ENCODE results near the gene PPME1. TPM values are rescaled to one million over a fixed set of nuclear protein-coding genes. Genes with fewer than 3 reads are reported as not detected.
A peak's percentile ranks its signal among the peaks of the same experiment; 100 is the strongest.

PPME1 gene
- polyA plus RNA-seq, 3 donors = 5.2 to 12.2 (median 8.9) TPM

DNA sequence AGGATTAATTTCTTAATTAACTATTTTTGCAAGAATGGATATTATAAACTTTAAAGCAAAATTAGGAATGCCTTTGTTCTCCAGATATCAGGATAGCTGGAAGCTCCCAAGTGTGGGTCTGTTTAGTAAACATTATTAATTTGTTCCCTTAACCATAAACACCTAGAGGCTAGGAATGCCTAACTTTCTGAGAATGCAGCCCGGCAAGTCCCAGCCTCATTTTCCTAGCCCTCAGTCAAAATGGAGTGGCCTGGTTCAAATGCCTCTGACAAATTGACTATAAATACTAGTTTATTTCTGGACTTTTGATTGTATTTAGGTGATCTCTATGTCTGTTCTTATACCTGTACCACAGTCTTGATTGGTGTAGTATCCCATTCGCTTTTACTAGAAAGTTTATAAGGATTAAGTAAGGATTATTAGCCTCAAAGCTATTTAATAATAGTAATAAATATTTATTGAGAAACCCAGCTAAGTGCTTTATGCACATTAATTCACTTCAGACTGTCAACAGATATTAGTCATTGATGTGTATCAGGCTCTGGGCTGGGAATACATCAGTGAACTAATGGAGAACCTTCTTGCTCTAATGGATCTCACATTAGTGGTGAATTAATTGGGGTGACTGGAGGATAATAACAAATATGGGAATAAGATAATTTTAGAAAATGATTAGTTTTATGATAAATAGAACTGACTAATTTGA is 25.8 kb downstream of the PPME1 start:
- Mint-ChIP-seq H3K27ac (peak overlapping the region in 1 of 7 donors; percentile 47), H3K36me3 (peaks cover 2 to 10% of the 10 kb centered on the region in 2 donors), H3K4me1 (peaks cover 5% of the 10 kb centered on the region), H3K9me3 (peaks cover 0 to 6% (median 4%) of the 10 kb centered on the region in 7 donors), H3K4me3 (no peak overlapping the region), H3K27me3 (ENCODE audit: low read depth in 3 of 3) (no peaks in the 10 kb centered on the region)
- no peak for DNase-seq
- Histone ChIP-seq H2AFZ (ENCODE audit: insufficient read depth, low read depth, low read length, poor library complexity, severe bottlenecking) (no peak overlapping the region), H3K27me3 (ENCODE audit: control insufficient read depth in 2 of 2, insufficient read depth in 2 of 2, low read length in 2 of 2) (no peaks in the 10 kb centered on the region), H3K79me2 (ENCODE audit: insufficient read depth, low read length) (no peaks in the 10 kb centered on the region), H3K9ac (ENCODE audit: insufficient read depth, low read length, poor library complexity, severe bottlenecking) (no peak overlapping the region), H3K27ac (ENCODE audit: low read depth in 1 of 2, low read length in 2 of 2) (no peak overlapping the region), H3K4me3 (replicated peaks in 1 of 3; ENCODE audit: low read depth in 2 of 3, low read length in 3 of 3) (no peak overlapping the region), H4K20me1 (ENCODE audit: insufficient read depth, low read length) (no peaks in the 10 kb centered on the region), H3K4me1 (ENCODE audit: control insufficient read depth in 1 of 2, insufficient read depth in 2 of 2, low read length in 2 of 2) (no peaks in the 10 kb centered on the region), H3K9me3 (replicated peaks in 1 of 2; ENCODE audit: control insufficient read depth in 1 of 2, insufficient read depth in 1 of 2, low read length in 2 of 2) (no peaks in the 10 kb centered on the region), H3K4me2 (replicated peaks; ENCODE audit: extremely low read depth, low read length, poor library complexity, severe bottlenecking) (no peak overlapping the region), H3K36me3 (replicated peaks in 1 of 2; ENCODE audit: control insufficient read depth in 1 of 2, insufficient read depth in 2 of 2, low read length in 2 of 2) (no peaks in the 10 kb centered on the region)
- TF ChIP-seq, protein P1, sequence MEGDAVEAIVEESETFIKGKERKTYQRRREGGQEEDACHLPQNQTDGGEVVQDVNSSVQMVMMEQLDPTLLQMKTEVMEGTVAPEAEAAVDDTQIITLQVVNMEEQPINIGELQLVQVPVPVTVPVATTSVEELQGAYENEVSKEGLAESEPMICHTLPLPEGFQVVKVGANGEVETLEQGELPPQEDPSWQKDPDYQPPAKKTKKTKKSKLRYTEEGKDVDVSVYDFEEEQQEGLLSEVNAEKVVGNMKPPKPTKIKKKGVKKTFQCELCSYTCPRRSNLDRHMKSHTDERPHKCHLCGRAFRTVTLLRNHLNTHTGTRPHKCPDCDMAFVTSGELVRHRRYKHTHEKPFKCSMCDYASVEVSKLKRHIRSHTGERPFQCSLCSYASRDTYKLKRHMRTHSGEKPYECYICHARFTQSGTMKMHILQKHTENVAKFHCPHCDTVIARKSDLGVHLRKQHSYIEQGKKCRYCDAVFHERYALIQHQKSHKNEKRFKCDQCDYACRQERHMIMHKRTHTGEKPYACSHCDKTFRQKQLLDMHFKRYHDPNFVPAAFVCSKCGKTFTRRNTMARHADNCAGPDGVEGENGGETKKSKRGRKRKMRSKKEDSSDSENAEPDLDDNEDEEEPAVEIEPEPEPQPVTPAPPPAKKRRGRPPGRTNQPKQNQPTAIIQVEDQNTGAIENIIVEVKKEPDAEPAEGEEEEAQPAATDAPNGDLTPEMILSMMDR (IDR thresholded peaks at IDR 0.05) = no peak
- no CpG with 5 or more reads among the region's 2 CpGs for WGBS (ENCODE audit: insufficient coverage)
- intact Hi-C loops (cut with micrococcal nuclease) = no loop called here

DNA sequence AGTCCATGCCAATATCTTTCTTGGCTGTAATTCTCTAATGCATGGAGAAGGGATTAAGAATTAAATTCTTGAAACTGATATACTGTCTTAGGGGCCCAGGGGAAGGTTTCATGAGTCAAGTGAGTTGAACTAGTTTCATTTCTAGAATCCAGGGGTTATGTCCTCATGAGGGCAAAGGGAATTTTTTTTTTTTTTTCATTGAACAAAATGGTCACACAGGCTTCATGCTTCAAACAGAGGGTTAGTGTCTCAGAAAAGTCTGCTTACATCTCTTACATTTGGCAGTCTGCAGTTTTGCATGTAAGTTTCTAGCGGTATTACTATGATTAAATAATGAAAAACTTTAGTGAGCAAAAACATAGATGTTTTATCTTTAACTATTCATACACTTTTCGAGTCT is 32.9 kb downstream of the PPME1 start:
- Mint-ChIP-seq H3K4me1 (no peaks in the 10 kb centered on the region), H3K36me3 (peaks cover 27 to 28% of the 10 kb centered on the region in 2 donors), H3K4me3 (no peak overlapping the region), H3K27ac (no peak overlapping the region), H3K27me3 (ENCODE audit: low read depth in 3 of 3) (peaks cover 0 to 2% (median 0%) of the 10 kb centered on the region in 3 donors), H3K9me3 (peaks cover 0 to 2% (median 2%) of the 10 kb centered on the region in 7 donors)
- Histone ChIP-seq H3K9me3 (replicated peaks in 1 of 2; ENCODE audit: control insufficient read depth in 1 of 2, insufficient read depth in 1 of 2, low read length in 2 of 2) (no peaks in the 10 kb centered on the region), H3K79me2 (ENCODE audit: insufficient read depth, low read length) (no peaks in the 10 kb centered on the region), H3K27ac (ENCODE audit: low read depth in 1 of 2, low read length in 2 of 2) (no peak overlapping the region), H3K27me3 (ENCODE audit: control insufficient read depth in 2 of 2, insufficient read depth in 2 of 2, low read length in 2 of 2) (no peaks in the 10 kb centered on the region), H2AFZ (ENCODE audit: insufficient read depth, low read depth, low read length, poor library complexity, severe bottlenecking) (no peak overlapping the region), H3K9ac (ENCODE audit: insufficient read depth, low read length, poor library complexity, severe bottlenecking) (no peak overlapping the region), H3K4me3 (replicated peaks in 1 of 3; ENCODE audit: low read depth in 2 of 3, low read length in 3 of 3) (no peak overlapping the region), H4K20me1 (ENCODE audit: insufficient read depth, low read length) (no peaks in the 10 kb centered on the region), H3K4me2 (replicated peaks; ENCODE audit: extremely low read depth, low read length, poor library complexity, severe bottlenecking) (no peak overlapping the region), H3K36me3 (replicated peaks in 1 of 2; ENCODE audit: control insufficient read depth in 1 of 2, insufficient read depth in 2 of 2, low read length in 2 of 2) (peaks cover 6 to 36% of the 10 kb centered on the region in 2 donors), H3K4me1 (ENCODE audit: control insufficient read depth in 1 of 2, insufficient read depth in 2 of 2, low read length in 2 of 2) (no peaks in the 10 kb centered on the region)
- intact Hi-C loops (cut with micrococcal nuclease) = no loop called here
- WGBS (ENCODE audit: insufficient coverage) = no CpG with 5 or more reads among the region's 2 CpGs
- TF ChIP-seq, protein P1 (IDR thresholded peaks at IDR 0.05) = no peak
- no peak for DNase-seq

Measured in CD14-positive monocyte (primary cell).